PC-3 (cell line): ENCODE data around the gene SMPD3. TPM values are rescaled to one million over a fixed set of nuclear protein-coding genes. Genes with fewer than 3 reads are reported as not detected.

ENCODE experiments used
- ATAC-seq: fragments of 200-7000 bp; cut with Tn5 transposase; 2 replicates; pipeline ENCODE4 v1.9.1; 2020; ENCODE audit warnings: mild to moderate bottlenecking, moderate library complexity
- BruUV-seq: library from RNA; stranded (reverse); fragments of 400-500 nt; replicated peaks from 2 replicates; lab custom pipeline; 2021; lab: Mats Ljungman, UMichigan
- CTCF ChIA-PET: fragments of 300-600 bp; sonication (Branson Sonifier 250); formaldehyde crosslinking; loops from one replicate; lab custom pipeline; 2022; ENCODE audit warnings: antibody characterized with exemption; lab: Charles Lee
- POLR2A ChIA-PET: fragments of 300-600 bp; sonication (Branson Sonifier 250); formaldehyde crosslinking; loops from one replicate; lab custom pipeline; 2022; ENCODE audit warnings: antibody characterized with exemption; ENCODE audit not compliant: unreplicated experiment; lab: Charles Lee
- DNase-seq: peaks from one replicate; pipeline ENCODE4 v3.0.0-alpha.2; 2015
- H2AFZ ChIP-seq: fragments of 300-600 bp; sonication (generic); 2 replicates; pipeline ENCODE4 v1.6.0; 2016; ENCODE audit warnings: antibody characterized with exemption, low read length
- H3F3A ChIP-seq: fragments of 300-600 bp; sonication (generic); one replicate; pipeline ENCODE4 v1.6.0; 2017; ENCODE audit warnings: antibody characterized with exemption, low read length, control low read depth, mild to moderate bottlenecking; ENCODE audit not compliant: unreplicated experiment
- H3K27ac ChIP-seq: fragments of 300-600 bp; sonication (generic); 2 replicates; pipeline ENCODE4 v1.5.1; 2016; ENCODE audit warnings: mild to moderate bottlenecking, low read length
- H3K27me3 ChIP-seq: fragments of 300-600 bp; sonication (generic); 2 replicates; pipeline ENCODE4 v1.6.1; 2016; ENCODE audit warnings: low read length, mixed read lengths
- H3K36me3 ChIP-seq: fragments of 300-600 bp; sonication (generic); 2 replicates; pipeline ENCODE4 v1.6.1; 2016; ENCODE audit warnings: low read depth, mixed run types, low read length, mixed read lengths
- H3K4me1 ChIP-seq: fragments of 300-600 bp; sonication (generic); 2 replicates; pipeline ENCODE4 v1.5.1; 2016; ENCODE audit warnings: low read length; ENCODE audit not compliant: insufficient read depth
- H3K4me2 ChIP-seq: fragments of 300-600 bp; sonication (generic); 2 replicates; pipeline ENCODE4 v1.6.0; 2016; ENCODE audit warnings: low read length
- H3K4me3 ChIP-seq: fragments of 300-600 bp; sonication (generic); 2 replicates; pipeline ENCODE4 v1.5.1; 2016; ENCODE audit warnings: mild to moderate bottlenecking, low read length, mixed read lengths
- H3K79me2 ChIP-seq: fragments of 300-600 bp; sonication (generic); 2 replicates; pipeline ENCODE4 v1.6.1; 2017; ENCODE audit warnings: low read length, mixed read lengths
- H3K9ac ChIP-seq: fragments of 300-600 bp; sonication (generic); 2 replicates; pipeline ENCODE4 v1.6.0; 2016; ENCODE audit warnings: mild to moderate bottlenecking, low read length
- H3K9me2 ChIP-seq: fragments of 300-600 bp; sonication (generic); replicated peaks from 2 replicates; pipeline ENCODE4 v1.6.1; 2016; ENCODE audit warnings: mixed run types, low read length, mixed read lengths
- H3K9me3 ChIP-seq: fragments of 300-600 bp; sonication (generic); 2 replicates; pipeline ENCODE4 v1.6.1; 2016; ENCODE audit warnings: low read length, mixed read lengths
- H4K20me1 ChIP-seq: fragments of 300-600 bp; sonication (generic); 2 replicates; pipeline ENCODE4 v1.6.1; 2016; ENCODE audit warnings: low read length, mixed read lengths
- EZH2 ChIP-seq: fragments of 300-600 bp; sonication (generic); IDR thresholded peaks from one replicate; pipeline ENCODE4 v1.6.1; 2017; ENCODE audit warnings: antibody characterized with exemption, mild to moderate bottlenecking, low read length; ENCODE audit not compliant: unreplicated experiment
- EZH2phosphoT487 ChIP-seq: fragments of 300-600 bp; sonication (generic); IDR thresholded peaks from 2 replicates; pipeline ENCODE4 v1.6.1; 2018; ENCODE audit warnings: mild to moderate bottlenecking, antibody characterized with exemption, low read length, borderline replicate concordance
- intact Hi-C: fragments of 100-400 bp; cut with micrococcal nuclease; formaldehyde crosslinking; loops from 2 replicates; pipeline ENCODE4 v1.9.0; 2023
- total RNA-seq: library from RNA; depleted of rRNA; stranded (reverse); fragments of >200 nt; gene quantifications from 2 replicates; pipeline ENCODE4 v1.2.3, GENCODE V29; 2014
- TF ChIP-seq, protein P1 (sequence below): fragments of 300-600 bp; sonication (generic); conservative IDR thresholded peaks from 2 replicates; pipeline ENCODE4 v1.5.1; 2017; ENCODE audit warnings: antibody characterized with exemption, low read depth, mild to moderate bottlenecking, low read length

SMPD3 gene
- total RNA-seq, 1 experiment from 2014 or later = not detected

- no peak overlapping the region for H2AFZ ChIP-seq
- H3K9me3 ChIP-seq = no peaks in the 10 kb centered on the region
- no peaks in the 10 kb centered on the region for H3K4me1 ChIP-seq
- no peaks in the 10 kb centered on the region for H3K9me2 ChIP-seq
- no peaks in the 10 kb centered on the region for H3K79me2 ChIP-seq
- H3K27ac ChIP-seq = no peak overlapping the region
- TF ChIP-seq EZH2phosphoT487 = no peak
- TF ChIP-seq EZH2 = no peak
- TF ChIP-seq, protein P1, sequence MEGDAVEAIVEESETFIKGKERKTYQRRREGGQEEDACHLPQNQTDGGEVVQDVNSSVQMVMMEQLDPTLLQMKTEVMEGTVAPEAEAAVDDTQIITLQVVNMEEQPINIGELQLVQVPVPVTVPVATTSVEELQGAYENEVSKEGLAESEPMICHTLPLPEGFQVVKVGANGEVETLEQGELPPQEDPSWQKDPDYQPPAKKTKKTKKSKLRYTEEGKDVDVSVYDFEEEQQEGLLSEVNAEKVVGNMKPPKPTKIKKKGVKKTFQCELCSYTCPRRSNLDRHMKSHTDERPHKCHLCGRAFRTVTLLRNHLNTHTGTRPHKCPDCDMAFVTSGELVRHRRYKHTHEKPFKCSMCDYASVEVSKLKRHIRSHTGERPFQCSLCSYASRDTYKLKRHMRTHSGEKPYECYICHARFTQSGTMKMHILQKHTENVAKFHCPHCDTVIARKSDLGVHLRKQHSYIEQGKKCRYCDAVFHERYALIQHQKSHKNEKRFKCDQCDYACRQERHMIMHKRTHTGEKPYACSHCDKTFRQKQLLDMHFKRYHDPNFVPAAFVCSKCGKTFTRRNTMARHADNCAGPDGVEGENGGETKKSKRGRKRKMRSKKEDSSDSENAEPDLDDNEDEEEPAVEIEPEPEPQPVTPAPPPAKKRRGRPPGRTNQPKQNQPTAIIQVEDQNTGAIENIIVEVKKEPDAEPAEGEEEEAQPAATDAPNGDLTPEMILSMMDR = no peak
- ChIA-PET POLR2A (no interaction called here), CTCF (no interaction called here)
- H3K27me3 ChIP-seq = no peaks in the 10 kb centered on the region
- no peak for DNase-seq
- H3K9ac ChIP-seq = no peak overlapping the region
- intact Hi-C loops = no loop called here
- H3K4me2 ChIP-seq = no peak overlapping the region
- no peak overlapping the region for H3K4me3 ChIP-seq
- no TSS peak for BruUV-seq
- H4K20me1 ChIP-seq = no peaks in the 10 kb centered on the region
- no peak for ATAC-seq
- no peaks in the 10 kb centered on the region for H3F3A ChIP-seq
- H3K36me3 ChIP-seq = peaks cover 6% of the 10 kb centered on the region; the same call in 1 of the 2 replicates
These were observed 109.1 kb downstream of the SMPD3 start for GRCh38 chr16:68339214-68339613.

DNA sequence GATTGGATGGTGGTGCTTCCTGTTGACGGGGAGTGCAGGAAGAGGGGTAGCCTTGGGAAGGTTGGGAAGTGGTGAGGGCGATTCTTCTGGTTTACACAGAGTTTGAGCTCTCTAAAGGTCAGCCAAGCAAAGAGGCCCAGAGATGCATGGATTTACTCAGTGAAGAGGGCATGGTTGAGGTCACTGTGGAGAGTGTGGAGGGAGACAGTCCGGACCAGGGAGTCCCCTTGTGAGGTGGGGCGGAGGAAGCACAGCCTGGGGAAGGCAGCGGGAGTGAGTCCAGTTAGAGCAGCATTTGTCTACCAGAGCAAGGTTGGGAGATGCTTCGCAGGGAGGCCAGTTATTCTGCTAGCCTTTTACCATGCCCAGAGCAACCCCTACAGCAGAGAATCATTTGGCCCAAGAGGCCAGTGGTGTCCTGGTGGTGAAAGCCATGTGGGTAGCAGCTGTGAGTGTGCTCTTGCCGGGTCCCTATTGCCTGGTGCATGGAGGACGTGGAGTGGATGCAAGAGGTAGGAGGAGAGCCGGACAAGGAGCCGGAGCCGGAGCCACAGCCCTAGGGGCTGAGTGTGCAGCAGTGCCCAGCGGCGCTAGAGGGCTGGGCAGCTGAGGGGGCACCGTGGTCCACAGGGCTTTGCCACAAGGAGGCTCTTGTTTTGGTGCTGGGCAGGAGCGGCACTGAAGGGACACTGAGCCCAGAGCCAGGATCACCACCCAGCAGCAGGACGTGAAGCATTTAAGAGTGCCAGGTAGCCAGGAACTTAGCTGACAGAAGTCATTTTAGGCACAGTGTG, 109.8 kb downstream of the SMPD3 start:
- H3K27ac ChIP-seq = no peak overlapping the region
- H3F3A ChIP-seq = no peaks in the 10 kb centered on the region
- intact Hi-C loops = no loop called here
- H3K9me2 ChIP-seq = no peaks in the 10 kb centered on the region
- ChIA-PET POLR2A (no interaction called here), CTCF (no interaction called here)
- ATAC-seq (no peak), DNase-seq (no peak)
- no peaks in the 10 kb centered on the region for H3K4me1 ChIP-seq
- H3K4me3 ChIP-seq = no peak overlapping the region
- no peaks in the 10 kb centered on the region for H4K20me1 ChIP-seq
- no peak overlapping the region for H3K4me2 ChIP-seq
- H3K36me3 ChIP-seq = peaks cover 6% of the 10 kb centered on the region; the same call in 1 of the 2 replicates
- no peak overlapping the region for H2AFZ ChIP-seq
- no peaks in the 10 kb centered on the region for H3K27me3 ChIP-seq
- H3K9me3 ChIP-seq = no peaks in the 10 kb centered on the region
- H3K79me2 ChIP-seq = no peaks in the 10 kb centered on the region
- no TSS peak for BruUV-seq
- no peak overlapping the region for H3K9ac ChIP-seq
- TF ChIP-seq, protein P1 = no peak
- TF ChIP-seq EZH2phosphoT487 (no peak), EZH2 (no peak)

- intact Hi-C loops = no loop called here
- no peaks in the 10 kb centered on the region for H3K4me1 ChIP-seq
- no peak for DNase-seq
- H3K27me3 ChIP-seq = no peaks in the 10 kb centered on the region
- no peak overlapping the region for H2AFZ ChIP-seq
- H3K4me3 ChIP-seq = no peak overlapping the region
- BruUV-seq = no TSS peak
- H3F3A ChIP-seq = no peaks in the 10 kb centered on the region
- POLR2A ChIA-PET = no interaction called here
- H3K9me3 ChIP-seq = no peaks in the 10 kb centered on the region
- no peak overlapping the region for H3K4me2 ChIP-seq
- no peak overlapping the region for H3K27ac ChIP-seq
- H4K20me1 ChIP-seq = no peaks in the 10 kb centered on the region
- no peak; the same call in 1 of the 2 replicates for ATAC-seq
- peaks cover 6% of the 10 kb centered on the region; the same call in 1 of the 2 replicates for H3K36me3 ChIP-seq
- H3K9ac ChIP-seq = no peak overlapping the region
- H3K9me2 ChIP-seq = no peaks in the 10 kb centered on the region
- CTCF ChIA-PET = no interaction called here
- no peaks in the 10 kb centered on the region for H3K79me2 ChIP-seq
- TF ChIP-seq, protein P1 = no peak
- TF ChIP-seq EZH2 = no peak
- no peak for TF ChIP-seq EZH2phosphoT487
These were observed 113.1 kb downstream of the SMPD3 start for GRCh38 chr16:68335175-68335574.
